GM23338 (cell line): ENCODE results near the gene MEN1. TPM values are rescaled to one million over a fixed set of nuclear protein-coding genes. Genes with fewer than 3 reads are reported as not detected.

Experiments
- ATAC-seq: fragments of 200-7000 bp; cut with Tn5 transposase; 3 replicates; pipeline ENCODE4 v1.9.1; 2020
- DNase-seq: peaks from one replicate; pipeline ENCODE4 v3.0.0-alpha.2; 2015; ENCODE audit warnings: low spot score
- H2AFZ ChIP-seq: fragments of 200-600 bp; sonication (generic); 2 replicates; pipeline ENCODE4 v1.8.0; 2016; ENCODE audit warnings: antibody characterized with exemption, mild to moderate bottlenecking, moderate library complexity
- H3F3A ChIP-seq: fragments of 200-600 bp; sonication (generic); replicated peaks from 2 replicates; pipeline ENCODE4 v1.8.0; 2017; ENCODE audit warnings: antibody characterized with exemption, mixed run types, low read depth
- H3K27ac ChIP-seq: fragments of 200-600 bp; sonication (generic); 2 replicates; pipeline ENCODE4 v1.6.1; 2016; ENCODE audit warnings: low read depth
- H3K27me3 ChIP-seq: fragments of 200-600 bp; sonication (generic); 2 replicates; pipeline ENCODE4 v1.8.0; 2016; ENCODE audit warnings: mild to moderate bottlenecking, mixed run types, moderate library complexity; ENCODE audit not compliant: insufficient read depth
- H3K36me3 ChIP-seq: fragments of 200-600 bp; sonication (generic); 2 replicates; pipeline ENCODE4 v1.8.0; 2016; ENCODE audit warnings: mild to moderate bottlenecking; ENCODE audit not compliant: insufficient read depth
- H3K4me1 ChIP-seq: fragments of 200-600 bp; sonication (generic); 2 replicates; pipeline ENCODE4 v1.8.0; 2016; ENCODE audit warnings: mild to moderate bottlenecking, moderate library complexity; ENCODE audit not compliant: insufficient read depth
- H3K4me2 ChIP-seq: fragments of 200-600 bp; sonication (generic); 2 replicates; pipeline ENCODE4 v1.7.1; 2017; ENCODE audit warnings: mixed run types
- H3K4me3 ChIP-seq: fragments of 200-600 bp; sonication (generic); 2 replicates; pipeline ENCODE4 v1.6.1; 2016; ENCODE audit warnings: mixed run types
- H3K79me2 ChIP-seq: fragments of 200-600 bp; sonication (generic); replicated peaks from 2 replicates; pipeline ENCODE4 v1.8.0; 2017; ENCODE audit warnings: mild to moderate bottlenecking; ENCODE audit not compliant: insufficient read depth
- H3K9me2 ChIP-seq: fragments of 200-600 bp; sonication (generic); 2 replicates; pipeline ENCODE4 v1.8.0; 2017; ENCODE audit not compliant: insufficient read depth
- H4K20me1 ChIP-seq: fragments of 200-600 bp; sonication (generic); replicated peaks from 2 replicates; pipeline ENCODE4 v1.8.0; 2017; ENCODE audit warnings: mild to moderate bottlenecking; ENCODE audit not compliant: insufficient read depth
- H3K27ac Mint-ChIP-seq: 2 replicates; pipeline ENCODE4 v1.8.0; 2020; ENCODE audit warnings: inconsistent platforms, mild to moderate bottlenecking, moderate library complexity, mixed read lengths
- H3K27me3 Mint-ChIP-seq: 3 replicates; pipeline ENCODE4 v1.8.0; 2022; ENCODE audit warnings: low read depth, mild to moderate bottlenecking, moderate library complexity, mixed read lengths, inconsistent platforms; ENCODE audit not compliant: insufficient read depth, poor library complexity
- H3K36me3 Mint-ChIP-seq: 3 replicates; pipeline ENCODE4 v1.8.0; 2021; ENCODE audit warnings: low read depth, mild to moderate bottlenecking, inconsistent platforms, moderate library complexity, mixed read lengths
- H3K4me1 Mint-ChIP-seq: 3 replicates; pipeline ENCODE4 v1.8.0; 2020; ENCODE audit warnings: mild to moderate bottlenecking, inconsistent platforms, mixed read lengths
- H3K4me3 Mint-ChIP-seq: 3 replicates; pipeline ENCODE4 v1.8.0; 2021; ENCODE audit warnings: moderate library complexity, mild to moderate bottlenecking, inconsistent platforms, mixed read lengths
- H3K9me3 Mint-ChIP-seq: 3 replicates; pipeline ENCODE4 v1.8.0; 2020; ENCODE audit warnings: moderate library complexity, mild to moderate bottlenecking, inconsistent platforms, mixed read lengths
- CREB1 ChIP-seq: fragments of 250-450 bp; sonication (Bioruptor Pico); IDR thresholded peaks from 2 replicates; pipeline ENCODE4 v1.5.0; 2020; ENCODE audit warnings: low read depth, mild to moderate bottlenecking, moderate library complexity
- POLR2AphosphoS5 ChIP-seq: IDR thresholded peaks from 2 replicates; pipeline ENCODE4 v1.6.1; 2016; ENCODE audit warnings: antibody characterized with exemption, low read depth
- STAT1 ChIP-seq: IDR thresholded peaks from one replicate; pipeline ENCODE4 v1.6.1; 2016; ENCODE audit warnings: antibody characterized with exemption; ENCODE audit not compliant: unreplicated experiment
- polyA plus RNA-seq: library from polyadenylated mRNA; unstranded; fragments of >200 nt; fragmentation: Nextera tagmentation; extraction: Ambion mirVana; gene quantifications from 2 replicates; pipeline ENCODE4 v1.2.1, GENCODE V29; 2016
- total RNA-seq: library from RNA; depleted of rRNA; stranded (reverse); fragments of >200 nt; shearing (Covaris generic); gene quantifications from 2 replicates; pipeline ENCODE4 v1.2.3, GENCODE V29; 2014
- TF ChIP-seq, protein P1 (sequence below), 2 experiments: fragments of 200-600 bp in 1 of 2; sonication (generic) in 1 of 2; conservative IDR thresholded peaks; 2 replicates each; pipeline versions ENCODE4 v1.5.1 to v1.6.1; 2016 to 2017; ENCODE audit warnings: antibody characterized with exemption in 2 of 2, low read depth in 2 of 2, mild to moderate bottlenecking in 2 of 2, moderate library complexity in 1 of 2
- TF ChIP-seq, protein P2 (sequence below): fragments of 250-450 bp; sonication (Bioruptor Pico); IDR thresholded peaks from 2 replicates; pipeline ENCODE4 v1.5.0; 2020; ENCODE audit warnings: mild to moderate bottlenecking, moderate library complexity

Gene MEN1
- total and polyA plus RNA-seq, 2 experiments from 2014 or later, result 31.6 to 45.2 TPM

DNA sequence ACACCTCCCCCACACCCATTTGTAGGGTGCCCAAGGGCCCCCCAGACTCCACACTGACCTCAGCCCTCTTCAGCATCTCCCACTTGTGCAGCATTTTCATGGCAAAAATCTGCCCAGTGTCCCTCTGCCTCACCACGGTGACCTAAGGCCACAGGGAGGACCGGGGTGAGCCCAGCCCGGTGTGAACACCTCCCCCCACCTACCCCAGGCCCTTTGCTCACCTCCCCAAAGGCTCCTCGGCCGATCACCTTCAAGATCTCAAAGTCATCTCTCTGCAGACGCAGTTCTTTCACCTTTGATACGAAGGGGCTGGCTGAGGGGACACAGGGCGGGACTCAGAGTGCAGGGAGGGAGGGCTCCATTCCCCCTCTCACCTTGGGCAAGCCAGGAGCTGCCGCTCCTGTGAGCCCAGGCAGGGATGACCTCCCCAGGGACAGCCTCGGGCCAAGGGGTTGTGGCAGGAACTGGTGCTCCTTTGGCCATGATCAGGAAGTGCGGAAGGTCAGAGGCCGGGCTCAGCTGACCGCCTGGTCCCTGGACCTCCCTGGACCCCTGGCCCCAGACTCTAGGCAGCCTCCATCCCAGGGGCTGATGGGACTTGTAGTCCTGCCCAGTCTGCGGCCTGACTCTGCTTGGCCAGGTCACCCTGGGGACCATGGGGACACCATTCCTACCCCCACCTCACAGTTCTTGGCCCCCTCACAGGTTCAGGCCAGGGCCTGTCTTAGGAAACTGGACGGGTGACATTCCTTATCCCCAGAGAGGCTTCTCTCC is 31.4 kb upstream of the MEN1 start (continued):
- TF ChIP-seq, protein P1, sequence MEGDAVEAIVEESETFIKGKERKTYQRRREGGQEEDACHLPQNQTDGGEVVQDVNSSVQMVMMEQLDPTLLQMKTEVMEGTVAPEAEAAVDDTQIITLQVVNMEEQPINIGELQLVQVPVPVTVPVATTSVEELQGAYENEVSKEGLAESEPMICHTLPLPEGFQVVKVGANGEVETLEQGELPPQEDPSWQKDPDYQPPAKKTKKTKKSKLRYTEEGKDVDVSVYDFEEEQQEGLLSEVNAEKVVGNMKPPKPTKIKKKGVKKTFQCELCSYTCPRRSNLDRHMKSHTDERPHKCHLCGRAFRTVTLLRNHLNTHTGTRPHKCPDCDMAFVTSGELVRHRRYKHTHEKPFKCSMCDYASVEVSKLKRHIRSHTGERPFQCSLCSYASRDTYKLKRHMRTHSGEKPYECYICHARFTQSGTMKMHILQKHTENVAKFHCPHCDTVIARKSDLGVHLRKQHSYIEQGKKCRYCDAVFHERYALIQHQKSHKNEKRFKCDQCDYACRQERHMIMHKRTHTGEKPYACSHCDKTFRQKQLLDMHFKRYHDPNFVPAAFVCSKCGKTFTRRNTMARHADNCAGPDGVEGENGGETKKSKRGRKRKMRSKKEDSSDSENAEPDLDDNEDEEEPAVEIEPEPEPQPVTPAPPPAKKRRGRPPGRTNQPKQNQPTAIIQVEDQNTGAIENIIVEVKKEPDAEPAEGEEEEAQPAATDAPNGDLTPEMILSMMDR (conservative IDR thresholded peaks at IDR 0.05; ENCODE audit: low read depth in 2 of 2), result no peak
- TF ChIP-seq, protein P2, sequence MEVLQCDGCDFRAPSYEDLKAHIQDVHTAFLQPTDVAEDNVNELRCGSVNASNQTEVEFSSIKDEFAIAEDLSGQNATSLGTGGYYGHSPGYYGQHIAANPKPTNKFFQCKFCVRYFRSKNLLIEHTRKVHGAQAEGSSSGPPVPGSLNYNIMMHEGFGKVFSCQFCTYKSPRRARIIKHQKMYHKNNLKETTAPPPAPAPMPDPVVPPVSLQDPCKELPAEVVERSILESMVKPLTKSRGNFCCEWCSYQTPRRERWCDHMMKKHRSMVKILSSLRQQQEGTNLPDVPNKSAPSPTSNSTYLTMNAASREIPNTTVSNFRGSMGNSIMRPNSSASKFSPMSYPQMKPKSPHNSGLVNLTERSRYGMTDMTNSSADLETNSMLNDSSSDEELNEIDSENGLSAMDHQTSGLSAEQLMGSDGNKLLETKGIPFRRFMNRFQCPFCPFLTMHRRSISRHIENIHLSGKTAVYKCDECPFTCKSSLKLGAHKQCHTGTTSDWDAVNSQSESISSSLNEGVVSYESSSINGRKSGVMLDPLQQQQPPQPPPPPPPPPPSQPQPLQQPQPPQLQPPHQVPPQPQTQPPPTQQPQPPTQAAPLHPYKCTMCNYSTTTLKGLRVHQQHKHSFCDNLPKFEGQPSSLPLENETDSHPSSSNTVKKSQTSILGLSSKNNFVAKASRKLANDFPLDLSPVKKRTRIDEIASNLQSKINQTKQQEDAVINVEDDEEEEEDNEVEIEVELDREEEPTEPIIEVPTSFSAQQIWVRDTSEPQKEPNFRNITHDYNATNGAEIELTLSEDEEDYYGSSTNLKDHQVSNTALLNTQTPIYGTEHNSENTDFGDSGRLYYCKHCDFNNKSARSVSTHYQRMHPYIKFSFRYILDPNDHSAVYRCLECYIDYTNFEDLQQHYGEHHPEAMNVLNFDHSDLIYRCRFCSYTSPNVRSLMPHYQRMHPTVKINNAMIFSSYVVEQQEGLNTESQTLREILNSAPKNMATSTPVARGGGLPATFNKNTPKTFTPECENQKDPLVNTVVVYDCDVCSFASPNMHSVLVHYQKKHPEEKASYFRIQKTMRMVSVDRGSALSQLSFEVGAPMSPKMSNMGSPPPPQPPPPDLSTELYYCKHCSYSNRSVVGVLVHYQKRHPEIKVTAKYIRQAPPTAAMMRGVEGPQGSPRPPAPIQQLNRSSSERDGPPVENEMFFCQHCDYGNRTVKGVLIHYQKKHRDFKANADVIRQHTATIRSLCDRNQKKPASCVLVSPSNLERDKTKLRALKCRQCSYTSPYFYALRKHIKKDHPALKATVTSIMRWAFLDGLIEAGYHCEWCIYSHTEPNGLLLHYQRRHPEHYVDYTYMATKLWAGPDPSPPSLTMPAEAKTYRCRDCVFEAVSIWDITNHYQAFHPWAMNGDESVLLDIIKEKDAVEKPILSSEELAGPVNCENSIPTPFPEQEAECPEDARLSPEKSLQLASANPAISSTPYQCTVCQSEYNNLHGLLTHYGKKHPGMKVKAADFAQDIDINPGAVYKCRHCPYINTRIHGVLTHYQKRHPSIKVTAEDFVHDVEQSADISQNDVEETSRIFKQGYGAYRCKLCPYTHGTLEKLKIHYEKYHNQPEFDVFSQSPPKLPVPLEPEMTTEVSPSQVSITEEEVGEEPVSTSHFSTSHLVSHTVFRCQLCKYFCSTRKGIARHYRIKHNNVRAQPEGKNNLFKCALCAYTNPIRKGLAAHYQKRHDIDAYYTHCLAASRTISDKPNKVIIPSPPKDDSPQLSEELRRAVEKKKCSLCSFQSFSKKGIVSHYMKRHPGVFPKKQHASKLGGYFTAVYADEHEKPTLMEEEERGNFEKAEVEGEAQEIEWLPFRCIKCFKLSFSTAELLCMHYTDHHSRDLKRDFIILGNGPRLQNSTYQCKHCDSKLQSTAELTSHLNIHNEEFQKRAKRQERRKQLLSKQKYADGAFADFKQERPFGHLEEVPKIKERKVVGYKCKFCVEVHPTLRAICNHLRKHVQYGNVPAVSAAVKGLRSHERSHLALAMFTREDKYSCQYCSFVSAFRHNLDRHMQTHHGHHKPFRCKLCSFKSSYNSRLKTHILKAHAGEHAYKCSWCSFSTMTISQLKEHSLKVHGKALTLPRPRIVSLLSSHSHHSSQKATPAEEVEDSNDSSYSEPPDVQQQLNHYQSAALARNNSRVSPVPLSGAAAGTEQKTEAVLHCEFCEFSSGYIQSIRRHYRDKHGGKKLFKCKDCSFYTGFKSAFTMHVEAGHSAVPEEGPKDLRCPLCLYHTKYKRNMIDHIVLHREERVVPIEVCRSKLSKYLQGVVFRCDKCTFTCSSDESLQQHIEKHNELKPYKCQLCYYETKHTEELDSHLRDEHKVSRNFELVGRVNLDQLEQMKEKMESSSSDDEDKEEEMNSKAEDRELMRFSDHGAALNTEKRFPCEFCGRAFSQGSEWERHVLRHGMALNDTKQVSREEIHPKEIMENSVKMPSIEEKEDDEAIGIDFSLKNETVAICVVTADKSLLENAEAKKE (CRISPR knock-in tag), result no peak

DNA sequence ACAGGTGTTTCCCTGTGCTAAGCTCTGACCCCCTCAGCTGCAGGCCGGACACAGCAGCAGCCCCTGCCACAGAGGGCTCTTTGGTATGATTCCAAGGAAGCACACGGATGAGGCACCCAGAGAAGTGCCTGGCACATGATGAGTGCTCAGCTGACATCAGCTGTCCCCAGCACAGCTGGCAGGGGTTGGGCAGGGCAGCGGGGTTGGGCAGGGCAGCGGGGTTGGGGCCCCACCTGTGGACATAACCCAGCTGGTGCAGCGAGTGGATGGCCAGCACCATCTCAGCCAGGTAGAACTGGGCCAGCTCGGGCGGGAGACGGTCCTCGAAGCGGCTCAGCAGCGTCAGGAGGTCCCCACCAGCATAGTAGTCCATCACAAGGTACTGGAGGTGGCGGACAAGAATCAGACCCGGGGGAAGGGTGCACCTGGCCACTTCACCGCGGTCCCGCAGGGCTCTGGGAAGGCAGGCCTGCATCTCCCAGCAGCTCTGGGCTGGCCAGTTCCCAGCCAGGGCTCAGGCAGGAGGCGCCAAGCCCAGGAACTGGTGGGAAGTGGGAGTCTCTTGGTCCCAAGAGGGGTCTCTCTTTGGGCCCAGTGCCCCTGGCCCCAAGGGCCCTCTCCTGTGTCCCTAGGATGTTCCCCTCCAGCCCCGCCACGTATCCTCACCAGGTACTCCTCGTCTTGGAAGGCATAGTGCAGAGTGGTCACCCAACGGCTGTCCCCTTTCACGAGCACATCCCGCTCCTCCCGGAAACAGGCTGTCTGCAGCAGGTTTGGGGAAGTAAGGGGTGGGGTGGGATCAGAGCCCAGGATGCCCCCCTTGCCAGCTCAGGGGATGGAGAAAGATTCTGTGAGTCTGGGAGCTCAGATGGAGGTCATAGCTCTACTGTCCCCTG is 29.8 kb upstream of the MEN1 start:
- DNase-seq (no peak), ATAC-seq (no peak)
- Mint-ChIP-seq H3K36me3 (peaks cover 4% of the 10 kb centered on the region; the same call in 2 of the 3 replicates), H3K27me3 (peaks cover 6% of the 10 kb centered on the region), H3K4me3 (no peak overlapping the region), H3K9me3 (no peaks in the 10 kb centered on the region), H3K4me1 (peaks cover 26% of the 10 kb centered on the region), H3K27ac (no peak overlapping the region)
- H4K20me1 ChIP-seq, result no peaks in the 10 kb centered on the region
- no peak overlapping the region for H3K4me3 ChIP-seq
- H3K79me2 ChIP-seq, result no peaks in the 10 kb centered on the region
- no peak overlapping the region for H2AFZ ChIP-seq
- H3K4me2 ChIP-seq, result no peak overlapping the region
- no peak overlapping the region for H3K27ac ChIP-seq
- H3F3A ChIP-seq, result no peaks in the 10 kb centered on the region
- no peaks in the 10 kb centered on the region for H3K36me3 ChIP-seq
- no peaks in the 10 kb centered on the region for H3K27me3 ChIP-seq
- no peaks in the 10 kb centered on the region for H3K9me2 ChIP-seq
- H3K4me1 ChIP-seq, result peaks cover 7% of the 10 kb centered on the region; the same call in 1 of the 2 replicates
- no peak for TF ChIP-seq STAT1
- TF ChIP-seq, protein P1 (conservative IDR thresholded peaks at IDR 0.05; ENCODE audit: low read depth in 2 of 2), result no peak
- TF ChIP-seq POLR2AphosphoS5, result no peak
- TF ChIP-seq CREB1 (CRISPR knock-in tag), result no peak
